Rectal smooth muscle tissue (tissue), 1 donor: Measurements from ENCODE around the gene CHD2.

Source experiments
- H3K27ac ChIP-seq: one replicate; pipeline ENCODE4 v1.7.0; 2013; ENCODE audit warnings: low read depth, low read length, inconsistent platforms
- H3K27me3 ChIP-seq: one replicate; pipeline ENCODE4 v1.7.0; 2013; ENCODE audit warnings: low read length; ENCODE audit not compliant: control insufficient read depth, insufficient read depth
- H3K36me3 ChIP-seq: one replicate; pipeline ENCODE4 v1.7.0; 2013; ENCODE audit warnings: low read length; ENCODE audit not compliant: control insufficient read depth, insufficient read depth
- H3K4me1 ChIP-seq: one replicate; pipeline ENCODE4 v1.7.0; 2013; ENCODE audit warnings: low read length; ENCODE audit not compliant: control insufficient read depth, insufficient read depth
- H3K4me3 ChIP-seq: one replicate; pipeline ENCODE4 v1.7.0; 2013; ENCODE audit warnings: low read length
- H3K9ac ChIP-seq: one replicate; pipeline ENCODE4 v1.7.0; 2013; ENCODE audit warnings: low read length

Gene CHD2

GRCh38 chr15:92997821-92998220, 97.7 kb downstream of the CHD2 start:
- H3K27ac ChIP-seq, result no peak overlapping the region
- H3K4me1 ChIP-seq, result no peaks in the 10 kb centered on the region
- peaks cover 52% of the 10 kb centered on the region for H3K36me3 ChIP-seq

DNA sequence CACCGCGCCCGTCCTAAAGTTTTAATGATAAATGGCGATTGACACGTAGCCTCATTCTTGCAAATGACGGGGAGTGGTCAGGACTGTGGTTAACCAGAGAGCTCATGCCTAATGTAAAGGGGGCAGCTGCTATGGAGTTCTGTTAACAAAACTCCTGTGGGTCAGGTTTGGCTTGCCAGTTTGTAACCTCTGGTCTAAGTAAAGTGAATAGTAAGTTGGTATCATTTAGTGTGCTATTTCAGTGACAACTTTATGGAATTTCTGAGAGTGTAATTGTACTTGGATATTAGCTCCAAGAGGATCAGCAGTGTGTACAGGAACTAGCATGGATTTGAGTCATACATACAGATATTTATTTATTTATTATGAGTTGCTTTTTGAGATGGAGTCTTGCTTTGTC, 101.0 kb downstream of the CHD2 start:
- H3K27me3 ChIP-seq, result no peaks in the 10 kb centered on the region
- no peak overlapping the region for H3K9ac ChIP-seq
- peaks cover 58% of the 10 kb centered on the region for H3K36me3 ChIP-seq
- no peak overlapping the region for H3K4me3 ChIP-seq
- no peaks in the 10 kb centered on the region for H3K4me1 ChIP-seq
- no peak overlapping the region for H3K27ac ChIP-seq

More at GRCh38 chr15:92997821-92998220, 97.7 kb downstream of the CHD2 start:
- no peak overlapping the region for H3K9ac ChIP-seq
- no peak overlapping the region for H3K4me3 ChIP-seq
- no peaks in the 10 kb centered on the region for H3K27me3 ChIP-seq

- H3K36me3 ChIP-seq, result peaks cover 60% of the 10 kb centered on the region
- H3K27ac ChIP-seq, result no peak overlapping the region
- H3K27me3 ChIP-seq, result no peaks in the 10 kb centered on the region
- H3K4me3 ChIP-seq, result no peak overlapping the region
- no peak overlapping the region for H3K9ac ChIP-seq
- no peaks in the 10 kb centered on the region for H3K4me1 ChIP-seq
Observed at GRCh38 chr15:93001881-93002280, 101.8 kb downstream of the CHD2 start.

DNA sequence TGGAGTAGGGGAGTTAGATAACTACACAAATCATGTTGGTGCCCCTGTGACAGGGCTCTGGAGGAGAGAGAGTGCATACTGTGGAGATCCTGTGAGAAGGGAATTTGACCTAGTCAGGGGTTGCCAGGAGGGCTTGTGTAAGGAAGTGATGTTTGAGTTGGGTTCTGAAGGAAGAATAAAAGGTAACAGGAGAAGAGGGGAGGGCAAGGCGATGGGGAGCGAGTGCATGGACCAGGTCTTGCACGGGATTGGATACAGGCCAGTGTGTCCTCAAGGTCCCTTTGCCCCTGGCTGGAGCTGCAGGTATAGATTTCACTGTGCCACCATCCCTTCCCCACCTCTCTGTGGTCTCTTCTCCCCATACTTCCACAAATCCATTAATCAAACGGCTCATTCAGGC, 105.0 kb downstream of the CHD2 start:
- H3K4me3 ChIP-seq, result no peak overlapping the region
- H3K27me3 ChIP-seq, result no peaks in the 10 kb centered on the region
- no peak overlapping the region for H3K9ac ChIP-seq
- peaks cover 70% of the 10 kb centered on the region for H3K36me3 ChIP-seq
- H3K27ac ChIP-seq, result no peak overlapping the region
- H3K4me1 ChIP-seq, result no peaks in the 10 kb centered on the region

DNA sequence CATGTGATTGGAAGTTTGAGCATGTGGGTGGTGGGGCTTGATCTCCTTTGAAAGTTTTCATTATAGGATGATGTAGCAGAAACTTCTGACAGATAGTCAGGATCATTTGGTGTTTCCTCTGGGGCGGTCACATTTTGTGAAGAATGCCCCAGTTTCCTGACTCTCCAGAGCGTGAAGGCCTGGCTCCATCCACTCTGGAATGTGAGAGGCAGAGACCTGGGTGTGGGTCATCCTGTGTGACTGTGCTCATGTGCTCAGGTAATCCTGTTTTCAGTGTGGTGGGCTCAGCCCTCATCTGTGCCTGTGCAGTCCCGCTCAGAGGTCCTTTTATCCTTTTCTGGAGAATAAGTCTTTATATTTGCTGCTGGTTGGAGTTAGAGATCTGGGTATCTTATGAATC, 107.9 kb downstream of the CHD2 start:
- Histone ChIP-seq H3K4me1 (no peaks in the 10 kb centered on the region), H3K4me3 (no peak overlapping the region), H3K36me3 (peaks cover 62% of the 10 kb centered on the region), H3K27ac (no peak overlapping the region), H3K9ac (no peak overlapping the region), H3K27me3 (no peaks in the 10 kb centered on the region)

DNA sequence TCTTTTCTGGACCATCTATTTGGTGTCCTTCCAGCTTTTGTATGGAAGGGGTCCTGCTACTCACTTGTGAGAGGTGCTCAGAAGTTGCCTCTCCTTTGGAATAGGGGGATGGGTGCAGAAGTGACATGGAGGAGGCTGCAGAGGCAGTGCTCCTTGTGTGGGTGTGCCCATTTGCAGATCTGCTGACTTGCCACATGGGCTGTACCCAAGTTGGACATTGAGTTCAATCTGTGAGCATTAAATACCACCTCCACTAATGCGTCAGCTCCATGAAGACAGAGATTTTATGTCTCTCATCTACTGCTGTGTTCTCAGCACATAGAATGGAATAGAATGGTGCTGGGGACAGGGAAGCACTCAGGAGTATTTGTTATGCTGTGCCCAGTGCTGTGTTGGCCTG, 112.7 kb downstream of the CHD2 start:
- Histone ChIP-seq H3K4me3 (no peak overlapping the region), H3K36me3 (peaks cover 65% of the 10 kb centered on the region), H3K27ac (no peak overlapping the region), H3K4me1 (no peaks in the 10 kb centered on the region), H3K27me3 (no peaks in the 10 kb centered on the region), H3K9ac (no peak overlapping the region)

GRCh38 chr15:93017526-93017925, 117.4 kb downstream of the CHD2 start:
- no peak overlapping the region for H3K27ac ChIP-seq
- no peaks in the 10 kb centered on the region for H3K27me3 ChIP-seq
- H3K4me3 ChIP-seq, result no peak overlapping the region
- no peaks in the 10 kb centered on the region for H3K4me1 ChIP-seq
- no peak overlapping the region for H3K9ac ChIP-seq
- peaks cover 58% of the 10 kb centered on the region for H3K36me3 ChIP-seq

DNA sequence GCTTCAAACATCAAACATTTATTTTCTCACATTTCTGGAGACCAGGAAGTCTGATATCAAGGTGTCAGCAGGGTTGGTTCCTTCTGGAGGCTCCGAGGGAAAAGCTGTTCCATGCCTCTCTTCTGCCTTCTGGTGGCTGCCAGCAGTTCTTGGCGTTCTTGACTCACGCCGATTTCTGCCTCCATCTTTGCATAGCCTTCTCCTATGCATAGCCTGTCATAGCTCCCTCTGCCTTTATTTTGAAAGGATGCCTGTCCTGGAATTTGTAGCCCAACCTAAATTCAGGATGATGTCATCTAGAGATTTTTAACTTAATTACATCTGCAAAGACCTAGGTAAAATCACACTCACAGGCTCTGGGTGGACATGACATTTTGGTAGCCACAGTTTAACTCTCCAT, 118.5 kb downstream of the CHD2 start:
- peak overlapping the region; percentile 6 for H3K27ac ChIP-seq
- no peaks in the 10 kb centered on the region for H3K27me3 ChIP-seq
- no peak overlapping the region for H3K9ac ChIP-seq
- H3K36me3 ChIP-seq, result peaks cover 49% of the 10 kb centered on the region
- H3K4me3 ChIP-seq, result no peak overlapping the region
- H3K4me1 ChIP-seq, result no peaks in the 10 kb centered on the region

- Histone ChIP-seq H3K27ac (no peak overlapping the region), H3K4me1 (no peaks in the 10 kb centered on the region), H3K9ac (no peak overlapping the region), H3K27me3 (no peaks in the 10 kb centered on the region), H3K36me3 (peaks cover 47% of the 10 kb centered on the region), H3K4me3 (no peak overlapping the region)
Observed at GRCh38 chr15:93019090-93019489, 119.0 kb downstream of the CHD2 start.

GRCh38 chr15:93019971-93020370, 119.8 kb downstream of the CHD2 start:
- Histone ChIP-seq H3K36me3 (peaks cover 46% of the 10 kb centered on the region), H3K4me1 (no peaks in the 10 kb centered on the region), H3K4me3 (no peak overlapping the region)

GRCh38 chr15:93020976-93021772, 121.0 kb downstream of the CHD2 start:
- Histone ChIP-seq H3K27me3 (no peaks in the 10 kb centered on the region), H3K4me3 (no peak overlapping the region), H3K36me3 (peaks cover 44% of the 10 kb centered on the region), H3K27ac (no peak overlapping the region), H3K9ac (no peak overlapping the region), H3K4me1 (no peaks in the 10 kb centered on the region)

More at GRCh38 chr15:93019971-93020370, 119.8 kb downstream of the CHD2 start:
- Histone ChIP-seq H3K9ac (no peak overlapping the region), H3K27ac (no peak overlapping the region), H3K27me3 (no peaks in the 10 kb centered on the region)

- Histone ChIP-seq H3K4me1 (peaks cover 26% of the 10 kb centered on the region), H3K27ac (no peak overlapping the region), H3K4me3 (no peak overlapping the region), H3K9ac (no peak overlapping the region), H3K27me3 (no peaks in the 10 kb centered on the region), H3K36me3 (peaks cover 41% of the 10 kb centered on the region)
Observed at GRCh38 chr15:93024293-93024692, 124.2 kb downstream of the CHD2 start.
